Activated CD4-positive, alpha-beta T cell treated with anti-CD3 and anti-CD28 coated beads, Interleukin-2, Interleukin-6, amounts not matched to agents 100 ng/mL and 50 ng/mL, durations not matched to agents 16 hours and 8 hours (primary cell): Measurements from ENCODE around the gene SLC25A26.

Experiments used
- DNase-seq: peaks from one replicate; pipeline ENCODE4 v3.0.0-alpha.2; 2020

Gene SLC25A26

GRCh38 chr3:66380200-66380932, 159.6 kb downstream of the SLC25A26 start:
- DNase-seq: no peak

GRCh38 chr3:66381626-66382025, 160.8 kb downstream of the SLC25A26 start:
- DNase-seq: no peak

- DNase-seq: no peak
Observed at GRCh38 chr3:66382142-66382541, 161.3 kb downstream of the SLC25A26 start.

GRCh38 chr3:66383023-66383422, 162.2 kb downstream of the SLC25A26 start:
- no peak for DNase-seq

GRCh38 chr3:66383998-66384745, 163.4 kb downstream of the SLC25A26 start:
- DNase-seq: no peak

- DNase-seq: no peak
Observed at GRCh38 chr3:66385066-66385465, 164.3 kb downstream of the SLC25A26 start.

GRCh38 chr3:66386011-66386924, 165.5 kb downstream of the SLC25A26 start:
- DNase-seq: no peak

- DNase-seq: no peak
Observed at GRCh38 chr3:66386925-66387650, 166.3 kb downstream of the SLC25A26 start.

- no peak for DNase-seq
Observed at GRCh38 chr3:66390013-66390412, 169.2 kb downstream of the SLC25A26 start.

GRCh38 chr3:66392512-66392911, 171.7 kb downstream of the SLC25A26 start:
- DNase-seq: no peak

- DNase-seq: no peak
Observed at GRCh38 chr3:66392966-66393332, 172.1 kb downstream of the SLC25A26 start.

GRCh38 chr3:66393333-66394005, 172.7 kb downstream of the SLC25A26 start:
- DNase-seq: no peak

GRCh38 chr3:66394019-66394752, 173.4 kb downstream of the SLC25A26 start:
- DNase-seq: peak; percentile 45

GRCh38 chr3:66394753-66395249, 174.0 kb downstream of the SLC25A26 start:
- no peak for DNase-seq

- no peak for DNase-seq
Observed at GRCh38 chr3:66395635-66396034, 174.8 kb downstream of the SLC25A26 start.

GRCh38 chr3:66396161-66396760, 175.5 kb downstream of the SLC25A26 start:
- DNase-seq: no peak

- DNase-seq: no peak
Observed at GRCh38 chr3:66396888-66397287, 176.1 kb downstream of the SLC25A26 start.

- DNase-seq: peak; percentile 7
Observed at GRCh38 chr3:66397745-66398144, 176.9 kb downstream of the SLC25A26 start.

- DNase-seq: no peak
Observed at GRCh38 chr3:66398228-66399025, 177.6 kb downstream of the SLC25A26 start.
